Activated T-helper 1 cell treated with anti-CD3 and anti-CD28 coated beads, Interleukin-12 subunit alpha, Interleukin-12 subunit beta, Interleukin-2, Interleukin-4 antibody, amounts not matched to agents 30 ng/mL and 10 ng/mL and 1 ng/mL, durations not matched to agents 14 hours and 24 hours and 36 hours (primary cell): ENCODE data around the gene MAML3. TPM values are rescaled to one million over a fixed set of nuclear protein-coding genes. Genes with fewer than 3 reads are reported as not detected.

Source experiments
- DNase-seq: peaks from one replicate; pipeline ENCODE4 v3.0.0; 2021; ENCODE audit warnings: low spot score
- H3K27ac Mint-ChIP-seq: one replicate; pipeline ENCODE4 v1.8.0; 2021; ENCODE audit warnings: mild to moderate bottlenecking, mixed read lengths
- H3K27me3 Mint-ChIP-seq: one replicate; pipeline ENCODE4 v1.8.0; 2022; ENCODE audit warnings: mild to moderate bottlenecking, moderate library complexity, mixed read lengths; ENCODE audit not compliant: insufficient read depth
- H3K36me3 Mint-ChIP-seq: one replicate; pipeline ENCODE4 v1.8.0; 2021; ENCODE audit warnings: low read depth, mixed read lengths
- H3K4me1 Mint-ChIP-seq: one replicate; pipeline ENCODE4 v1.8.0; 2021; ENCODE audit warnings: low read depth, mixed read lengths
- H3K4me3 Mint-ChIP-seq: one replicate; pipeline ENCODE4 v1.8.0; 2021; ENCODE audit warnings: mild to moderate bottlenecking, moderate library complexity, mixed read lengths
- H3K9me3 Mint-ChIP-seq: one replicate; pipeline ENCODE4 v1.8.0; 2021; ENCODE audit warnings: mixed read lengths
- intact Hi-C: fragments of 100-400 bp; cut with micrococcal nuclease; formaldehyde crosslinking; loops from one replicate; pipeline ENCODE4 v1.15.1; 2024
- total RNA-seq: library from RNA; stranded (reverse); gene quantifications from 2 replicates; pipeline ENCODE4 v1.2.3, GENCODE V29; 2022

The MAML3 gene
- total RNA-seq, 1 donor from 2014 or later, result 0.47 TPM

DNA sequence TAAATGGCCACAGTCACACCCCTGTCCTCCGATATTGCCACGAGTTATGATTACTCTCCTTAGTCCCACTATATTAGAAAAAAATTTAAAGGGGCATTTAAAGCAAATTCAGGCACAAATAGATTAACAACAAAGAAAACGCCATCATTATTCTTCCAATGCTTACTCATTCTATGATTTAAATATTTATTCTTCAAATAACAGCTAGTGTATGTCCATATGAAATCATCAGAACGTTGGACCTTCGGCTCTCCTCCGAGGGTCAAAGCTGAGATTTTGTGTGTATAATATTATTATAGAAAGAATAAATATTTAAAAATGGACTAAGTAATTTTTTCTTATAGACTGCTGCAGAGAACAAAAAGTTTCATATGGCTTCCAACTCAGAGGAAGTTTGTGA is 122.9 kb downstream of the MAML3 start:
- H3K4me3 Mint-ChIP-seq, result no peak overlapping the region
- no peak for DNase-seq
- H3K4me1 Mint-ChIP-seq, result no peaks in the 10 kb centered on the region
- intact Hi-C loops, result no loop called here
- no peak overlapping the region for H3K27ac Mint-ChIP-seq
- peaks cover 32% of the 10 kb centered on the region for H3K27me3 Mint-ChIP-seq
- no peaks in the 10 kb centered on the region for H3K36me3 Mint-ChIP-seq
- no peaks in the 10 kb centered on the region for H3K9me3 Mint-ChIP-seq

DNA sequence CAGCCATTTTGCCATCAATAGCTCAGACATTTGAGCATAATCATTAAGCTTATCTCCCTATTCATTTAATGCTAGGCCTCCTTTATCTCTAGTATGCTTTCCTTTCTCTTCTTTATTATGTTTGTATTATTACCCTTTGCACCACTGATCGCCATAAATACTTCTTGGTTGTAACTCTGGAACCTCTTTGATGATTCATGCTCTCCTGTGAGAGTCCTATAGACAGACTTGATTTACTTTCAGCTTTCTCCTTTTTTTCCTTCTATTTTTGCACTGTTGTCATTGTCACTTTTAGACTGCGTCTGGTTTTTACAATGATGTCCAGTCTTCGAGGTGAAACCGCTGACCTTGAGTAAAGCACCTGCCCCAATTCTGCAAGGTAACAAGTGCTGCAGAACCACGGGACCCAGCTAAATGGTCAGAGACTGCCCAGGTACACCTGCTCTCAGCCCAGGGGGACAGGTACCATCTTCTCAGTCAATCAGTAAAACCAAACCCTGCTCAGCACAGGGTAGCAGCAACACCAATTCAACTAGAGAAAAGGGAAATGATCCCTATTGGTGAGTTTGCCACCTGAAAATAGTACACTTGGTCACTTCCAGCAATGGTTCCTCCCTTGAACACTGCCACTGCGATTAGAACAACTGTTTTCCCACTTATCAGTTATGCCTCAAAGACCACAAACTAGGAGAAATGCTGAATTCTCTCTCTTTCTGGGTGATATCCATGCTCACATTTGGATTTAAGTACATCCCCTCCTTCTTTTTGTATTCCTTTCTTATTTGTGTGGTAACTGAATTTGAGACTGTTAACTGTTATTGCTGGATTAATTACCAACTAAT is 125.1 kb downstream of the MAML3 start:
- Mint-ChIP-seq H3K9me3 (no peaks in the 10 kb centered on the region), H3K27me3 (peaks cover 36% of the 10 kb centered on the region), H3K27ac (no peak overlapping the region), H3K36me3 (no peaks in the 10 kb centered on the region), H3K4me3 (no peak overlapping the region), H3K4me1 (no peaks in the 10 kb centered on the region)
- intact Hi-C loops, result no loop called here
- DNase-seq, result no peak

DNA sequence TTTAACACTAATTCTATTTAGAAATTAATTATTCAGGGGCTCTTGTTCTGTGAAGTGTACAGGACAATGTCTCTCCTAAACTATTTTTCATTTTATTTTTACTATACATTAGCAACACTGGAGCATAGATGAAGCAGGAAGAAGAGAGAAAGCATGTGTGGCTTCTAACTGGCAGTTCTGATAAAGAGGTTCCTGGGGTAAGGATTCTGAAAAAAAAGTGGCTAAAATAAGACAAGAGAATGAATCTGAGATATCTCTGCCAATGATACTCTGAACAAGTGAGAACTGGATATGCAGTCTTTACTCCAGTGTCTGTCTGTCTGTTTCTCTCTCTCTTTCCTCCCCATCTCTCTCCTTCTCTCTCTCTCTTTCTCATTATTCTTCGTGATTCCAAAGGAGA is 125.9 kb downstream of the MAML3 start:
- no peaks in the 10 kb centered on the region for H3K9me3 Mint-ChIP-seq
- no peak overlapping the region for H3K27ac Mint-ChIP-seq
- H3K27me3 Mint-ChIP-seq, result peaks cover 31% of the 10 kb centered on the region

DNA sequence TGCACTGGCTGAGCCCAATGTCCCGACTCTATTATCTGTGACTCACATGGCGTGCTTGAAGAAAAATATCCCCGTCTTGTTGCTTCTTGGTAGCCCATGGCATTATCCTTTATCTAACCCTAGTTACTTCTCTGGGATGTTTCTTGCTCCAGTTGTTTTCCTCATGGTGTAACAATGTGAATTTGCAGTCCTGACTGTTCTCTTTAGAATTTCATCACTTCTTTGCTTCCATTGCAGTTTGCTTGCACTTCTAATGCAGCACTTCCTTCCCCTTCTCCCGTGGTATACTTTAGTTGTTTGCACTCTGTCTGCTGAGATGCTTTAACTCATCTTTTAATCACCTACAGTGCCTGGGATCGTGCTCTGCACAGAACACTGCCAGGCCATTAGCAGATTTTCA is 126.9 kb downstream of the MAML3 start:
- Mint-ChIP-seq H3K9me3 (no peaks in the 10 kb centered on the region), H3K4me1 (no peaks in the 10 kb centered on the region), H3K27me3 (peaks cover 29% of the 10 kb centered on the region), H3K36me3 (no peaks in the 10 kb centered on the region), H3K27ac (no peak overlapping the region), H3K4me3 (no peak overlapping the region)
- no peak for DNase-seq
- intact Hi-C loops, result no loop called here

More for the DNA sequence above, 125.9 kb downstream of the MAML3 start:
- no peaks in the 10 kb centered on the region for H3K4me1 Mint-ChIP-seq
- H3K4me3 Mint-ChIP-seq, result no peak overlapping the region
- DNase-seq, result no peak
- intact Hi-C loops, result no loop called here
- no peaks in the 10 kb centered on the region for H3K36me3 Mint-ChIP-seq

DNA sequence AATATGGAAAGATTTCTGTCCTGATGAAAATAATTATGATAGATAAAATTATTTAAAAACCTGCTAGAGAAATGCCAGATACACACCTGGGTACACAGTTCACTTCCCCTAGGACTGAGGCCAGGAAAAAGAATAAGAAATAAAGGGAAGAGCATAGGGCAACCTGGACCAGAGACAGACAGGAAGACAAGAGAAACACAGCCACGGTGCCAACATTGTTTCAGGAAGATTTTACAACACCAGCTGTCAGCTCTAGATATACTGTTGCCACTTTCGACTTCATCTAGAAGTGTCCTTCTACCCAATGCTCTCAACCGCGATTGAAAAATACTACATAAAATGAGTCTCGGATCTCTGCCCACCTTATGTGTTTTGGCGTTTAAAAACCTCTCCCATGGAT is 128.5 kb downstream of the MAML3 start:
- H3K27me3 Mint-ChIP-seq, result peaks cover 25% of the 10 kb centered on the region
- H3K9me3 Mint-ChIP-seq, result no peaks in the 10 kb centered on the region
- no peak overlapping the region for H3K4me3 Mint-ChIP-seq
- intact Hi-C loops, result no loop called here
- no peak for DNase-seq
- H3K4me1 Mint-ChIP-seq, result no peaks in the 10 kb centered on the region
- H3K27ac Mint-ChIP-seq, result no peak overlapping the region
- H3K36me3 Mint-ChIP-seq, result no peaks in the 10 kb centered on the region

DNA sequence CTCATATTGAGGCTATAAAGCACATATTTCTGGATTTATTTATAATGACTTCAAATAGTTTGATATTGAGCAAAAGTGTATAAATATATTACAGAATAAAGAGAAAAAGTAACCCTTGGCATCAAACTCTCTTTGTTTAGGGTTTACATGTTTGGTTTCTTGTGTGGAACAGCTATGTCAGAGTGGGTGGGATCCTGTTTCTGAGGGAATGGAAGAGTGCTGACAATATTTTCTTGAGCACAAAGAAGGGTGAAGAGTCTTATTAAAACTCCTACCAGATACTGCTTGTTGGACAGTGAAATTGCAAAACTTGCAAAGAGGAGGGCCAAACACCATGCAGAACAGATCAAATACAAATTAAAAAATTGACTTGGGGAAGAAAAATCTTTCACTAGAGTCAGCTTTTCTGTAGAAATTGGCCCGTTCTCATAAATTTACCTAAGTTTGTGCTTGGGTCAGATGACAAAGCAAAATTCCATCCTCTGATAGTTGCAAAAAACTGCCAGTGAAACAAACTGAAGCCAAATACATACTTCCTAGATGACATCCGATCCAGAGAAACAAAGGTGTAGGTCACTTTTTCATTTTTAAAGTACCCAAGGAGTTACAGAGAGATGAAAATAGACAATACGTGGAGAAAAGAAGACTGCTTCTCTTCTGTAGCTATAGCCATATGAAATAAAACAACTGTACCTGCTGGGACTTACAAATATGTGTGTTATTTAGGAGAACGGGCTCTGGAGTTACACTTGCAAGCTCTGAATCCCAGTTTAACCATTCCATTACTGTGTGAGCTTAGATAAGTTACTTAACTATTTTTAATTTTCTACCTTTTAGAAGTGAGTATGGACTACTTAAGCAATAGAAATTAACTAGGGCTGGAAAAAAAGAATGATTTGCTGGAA is 133.3 kb downstream of the MAML3 start:
- H3K9me3 Mint-ChIP-seq, result no peaks in the 10 kb centered on the region
- no peak for DNase-seq
- intact Hi-C loops, result no loop called here
- H3K27me3 Mint-ChIP-seq, result peaks cover 26% of the 10 kb centered on the region
- H3K27ac Mint-ChIP-seq, result no peak overlapping the region
- H3K4me3 Mint-ChIP-seq, result no peak overlapping the region
- H3K36me3 Mint-ChIP-seq, result no peaks in the 10 kb centered on the region
- H3K4me1 Mint-ChIP-seq, result no peaks in the 10 kb centered on the region

DNA sequence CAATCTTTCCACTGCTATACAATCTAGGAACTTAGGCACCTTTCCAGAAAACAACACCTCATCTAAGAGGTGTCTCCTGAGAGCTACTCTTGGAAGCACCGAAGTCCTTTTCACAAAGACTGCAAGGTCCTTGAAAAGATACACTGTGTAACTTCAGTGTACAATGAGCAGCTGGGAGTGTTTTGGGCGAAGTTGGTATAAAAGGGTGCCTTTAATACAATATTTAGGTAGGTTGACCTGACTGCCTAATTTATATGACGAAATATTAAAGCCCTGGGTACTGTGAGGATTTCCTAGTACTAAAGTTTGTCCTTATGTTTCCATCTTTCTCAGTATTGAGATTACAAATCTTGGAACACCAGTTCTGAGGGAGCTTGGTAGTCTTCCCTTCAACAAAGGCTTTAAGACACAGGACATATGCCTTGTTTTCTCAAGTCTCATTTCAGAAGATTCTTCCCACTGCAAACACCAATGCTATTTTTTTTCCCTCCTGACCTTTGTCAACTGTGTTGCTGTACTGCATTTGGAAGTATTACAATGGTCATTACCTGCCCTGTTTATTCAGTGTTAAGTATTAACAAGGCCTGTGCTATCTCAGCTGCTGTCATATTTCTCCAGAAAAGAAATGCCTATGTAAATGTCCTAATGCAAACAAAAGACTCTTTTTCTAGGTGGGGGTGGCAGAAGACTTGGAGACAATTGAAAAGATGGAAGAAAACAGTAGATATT is 134.2 kb downstream of the MAML3 start:
- Mint-ChIP-seq H3K9me3 (no peaks in the 10 kb centered on the region), H3K4me3 (no peak overlapping the region), H3K4me1 (no peaks in the 10 kb centered on the region), H3K27me3 (peaks cover 25% of the 10 kb centered on the region), H3K27ac (no peak overlapping the region), H3K36me3 (no peaks in the 10 kb centered on the region)
- DNase-seq, result no peak
- intact Hi-C loops, result loop anchor here (10.0 kb wide), 1 partner anchor 285 kb away; no protein-coding TSS in a partner anchor

DNA sequence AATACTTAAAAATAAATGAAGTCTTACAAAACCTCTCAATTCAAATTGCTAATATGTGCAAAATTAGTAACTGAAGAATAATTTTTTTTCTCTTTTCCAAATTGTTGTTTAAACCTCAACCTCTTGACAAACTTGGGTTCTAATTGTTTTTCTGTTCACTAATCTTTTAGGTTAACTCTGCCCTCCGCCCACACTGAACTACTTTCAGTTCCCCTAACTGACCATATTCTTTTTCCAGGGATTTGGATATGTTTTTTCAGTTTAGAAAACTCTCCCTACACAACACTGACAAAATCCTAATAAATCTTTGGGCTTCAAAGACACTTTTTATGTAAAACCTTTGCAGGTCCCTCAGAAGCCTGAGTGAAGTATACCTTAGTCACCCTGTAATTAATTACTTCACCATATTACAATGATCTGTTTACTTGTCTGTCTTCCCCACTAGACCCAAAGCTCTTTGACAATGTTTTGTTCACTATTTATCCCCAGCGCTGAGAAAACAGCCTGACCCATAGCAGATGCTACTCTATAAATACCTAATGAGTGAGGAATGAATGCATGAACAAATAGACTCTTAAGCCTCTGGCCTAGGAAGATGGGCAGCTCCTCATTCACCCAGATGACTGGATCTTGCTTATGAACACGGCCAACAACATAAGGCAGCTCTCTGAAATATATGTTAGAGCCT is 134.9 kb downstream of the MAML3 start:
- intact Hi-C loops, result loop anchor here (10.0 kb wide), 1 partner anchor 284 kb away; no protein-coding TSS in a partner anchor
- no peaks in the 10 kb centered on the region for H3K4me1 Mint-ChIP-seq
- peaks cover 26% of the 10 kb centered on the region for H3K27me3 Mint-ChIP-seq
- DNase-seq, result no peak
- no peaks in the 10 kb centered on the region for H3K36me3 Mint-ChIP-seq
- H3K4me3 Mint-ChIP-seq, result no peak overlapping the region
- H3K27ac Mint-ChIP-seq, result no peak overlapping the region
- no peaks in the 10 kb centered on the region for H3K9me3 Mint-ChIP-seq

DNA sequence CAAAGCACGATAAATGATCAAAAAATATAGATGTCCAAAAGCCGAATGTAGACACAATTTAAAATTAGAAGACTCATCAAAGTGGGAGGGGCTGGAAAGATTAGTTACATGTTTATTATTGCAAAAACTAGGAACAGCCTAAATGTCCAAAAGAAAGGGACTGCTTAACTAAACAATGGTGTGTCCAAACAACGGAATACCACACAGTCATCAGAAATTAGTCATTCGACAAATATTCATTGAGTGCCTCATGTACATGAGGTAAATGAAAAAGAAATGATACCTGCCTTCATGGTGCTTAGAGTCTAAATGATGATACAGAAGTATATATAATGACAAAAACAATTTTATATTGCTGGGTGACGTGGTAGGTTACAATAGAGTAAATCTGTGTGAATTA is 139.7 kb downstream of the MAML3 start:
- peaks cover 10% of the 10 kb centered on the region for H3K4me1 Mint-ChIP-seq
- H3K4me3 Mint-ChIP-seq, result no peak overlapping the region
- H3K27ac Mint-ChIP-seq, result no peak overlapping the region
- intact Hi-C loops, result loop anchor here (10.0 kb wide), 1 partner anchor 279 kb away; no protein-coding TSS in a partner anchor
- peaks cover 40% of the 10 kb centered on the region for H3K27me3 Mint-ChIP-seq
- no peaks in the 10 kb centered on the region for H3K9me3 Mint-ChIP-seq
- DNase-seq, result no peak
- H3K36me3 Mint-ChIP-seq, result no peaks in the 10 kb centered on the region

DNA sequence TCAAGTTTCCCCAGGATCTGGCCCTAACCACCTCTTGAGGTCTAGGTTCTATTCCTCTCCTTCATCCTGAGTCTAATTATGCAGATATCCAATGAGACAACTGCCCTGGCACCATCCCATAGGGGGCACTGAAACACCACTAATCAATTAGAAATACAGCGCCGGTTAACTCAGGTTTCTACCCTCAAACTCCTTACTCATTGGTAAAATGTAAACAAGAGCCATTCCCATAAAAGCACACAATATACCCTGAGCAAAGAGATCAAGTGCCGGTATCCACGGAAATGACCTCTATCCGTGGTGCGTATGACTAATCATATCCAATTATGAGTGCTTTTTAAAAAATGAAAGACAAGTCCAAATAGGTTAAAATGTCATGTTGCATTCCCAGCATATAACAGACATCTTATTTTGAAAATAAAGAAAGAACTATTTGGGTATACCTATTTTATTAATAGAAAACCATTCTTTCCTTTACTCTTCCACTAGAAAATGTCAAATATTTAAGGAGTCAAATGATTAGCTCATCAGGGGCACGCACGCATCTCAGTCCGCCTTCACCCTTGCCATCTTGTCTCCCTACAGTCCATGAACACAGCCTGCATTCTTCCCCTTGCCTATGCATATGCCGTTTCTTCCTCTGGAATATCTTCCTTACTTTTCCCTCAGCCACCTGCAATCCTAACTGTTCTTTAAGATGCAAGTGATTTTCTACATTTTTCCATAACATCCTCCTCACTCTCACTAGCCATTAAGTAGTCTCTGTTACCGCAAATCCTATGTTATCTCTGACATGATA is 141.1 kb downstream of the MAML3 start:
- peak; percentile 42 for DNase-seq
- peaks cover 40% of the 10 kb centered on the region for H3K27me3 Mint-ChIP-seq

DNA sequence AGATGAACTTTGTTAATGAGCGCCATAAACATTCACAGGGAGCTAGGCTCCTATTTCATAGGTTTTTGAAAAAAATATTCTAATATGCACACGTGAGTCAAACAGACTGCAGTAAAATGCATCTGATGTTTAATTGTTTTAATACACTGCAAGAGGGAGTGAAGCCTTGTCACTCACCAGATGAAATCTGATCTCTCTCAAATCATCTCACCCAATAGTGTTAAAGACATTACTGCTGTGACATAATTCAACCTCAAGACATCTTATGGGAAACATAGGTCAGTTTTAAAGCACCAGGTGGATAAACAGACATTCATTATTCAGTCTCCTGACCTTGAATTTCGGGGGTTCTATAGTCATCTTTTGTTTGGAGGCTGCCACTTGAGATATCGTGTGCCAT is 148.3 kb downstream of the MAML3 start:
- Mint-ChIP-seq H3K4me3 (no peak overlapping the region), H3K27me3 (peaks cover 29% of the 10 kb centered on the region), H3K4me1 (no peaks in the 10 kb centered on the region), H3K36me3 (no peaks in the 10 kb centered on the region), H3K27ac (no peak overlapping the region), H3K9me3 (no peaks in the 10 kb centered on the region)
- intact Hi-C loops, result no loop called here
- no peak for DNase-seq

More for the DNA sequence above, 141.1 kb downstream of the MAML3 start:
- no peaks in the 10 kb centered on the region for H3K9me3 Mint-ChIP-seq
- no peak overlapping the region for H3K4me3 Mint-ChIP-seq
- intact Hi-C loops, result loop anchor here (1.0 to 10.0 kb wide), 6 partner anchors 140 to 838 kb away; no protein-coding TSS in a partner anchor
- H3K36me3 Mint-ChIP-seq, result no peaks in the 10 kb centered on the region
- H3K27ac Mint-ChIP-seq, result no peak overlapping the region
- peaks cover 10% of the 10 kb centered on the region for H3K4me1 Mint-ChIP-seq
